ENCODE data around the gene CASZ1. TPM values are rescaled to one million over a fixed set of nuclear protein-coding genes. Genes with fewer than 3 reads are reported as not detected.

Gene CASZ1
- total and polyA plus RNA-seq, 8 donors, result 6.0 to 166 (median 39.8) TPM

GRCh38 chr1:10643607-10644306 is 152.7 kb downstream of the CASZ1 start:
- no peak for TF ChIP-seq CTCF (IDR thresholded peaks at IDR 0.05)
- TF ChIP-seq POLR2AphosphoS5 (IDR thresholded peaks at IDR 0.05), result no peak
- TF ChIP-seq EP300 (IDR thresholded peaks at IDR 0.05), result no peak
- no peak for TF ChIP-seq POLR2A (IDR thresholded peaks at IDR 0.05)
- DNase-seq, result no peak
- Histone ChIP-seq H3K4me3 (no peak overlapping the region), H3K36me3 (peaks cover 49 to 90% (median 85%) of the 10 kb centered on the region in 4 donors), H3K27ac (peak overlapping the region in 4 of 5 donors; percentile 11 to 80 (median 30)), H3K4me1 (peaks cover 24 to 69% (median 43%) of the 10 kb centered on the region in 4 donors), H3K27me3 (no peaks in the 10 kb centered on the region), H3K9me3 (no peaks in the 10 kb centered on the region)
- intact Hi-C loops (cut with DNase I; ENCODE audit: low total_unique reads), result no loop called here
- WGBS, 5 donors, result 76 to 84% (median 81%) methylated on average over 10 to 17 of the region's 17 CpGs

DNA sequence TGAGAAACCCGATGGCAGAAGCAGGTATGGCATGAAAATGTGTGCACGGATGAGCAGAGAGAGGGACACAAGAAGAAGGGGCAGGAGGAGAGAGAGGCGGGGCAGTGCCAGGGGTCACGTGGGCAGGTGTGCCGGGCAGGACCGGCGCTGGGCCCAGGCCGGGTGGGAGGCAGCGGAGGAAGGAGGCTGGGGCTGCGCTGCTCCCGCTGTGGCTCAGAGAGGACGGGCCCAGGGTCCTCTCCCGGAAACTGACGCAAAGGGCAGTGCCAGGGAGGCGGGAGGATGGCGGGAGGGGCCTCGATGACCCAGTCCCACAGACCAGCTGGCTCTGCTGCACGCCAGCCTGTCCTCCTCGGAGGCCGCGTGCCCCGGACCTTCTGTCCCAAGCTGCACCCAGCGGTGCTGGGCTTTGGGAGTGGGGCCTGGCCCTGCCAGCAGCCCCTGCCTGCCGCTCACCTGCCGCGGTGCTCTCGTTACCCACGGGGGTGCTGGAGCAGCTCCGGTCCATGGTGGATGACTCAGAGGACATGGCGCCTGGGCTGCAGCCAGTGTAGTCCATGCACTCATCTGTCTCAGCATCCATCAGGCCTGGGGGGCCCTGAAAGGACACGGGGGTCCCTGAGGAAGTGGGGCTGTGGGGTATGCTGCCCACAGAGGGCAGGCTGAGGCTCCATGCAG is 153.9 kb downstream of the CASZ1 start:
- Histone ChIP-seq H3K36me3 (peaks cover 44 to 87% (median 79%) of the 10 kb centered on the region in 4 donors), H3K27ac (peak overlapping the region in 2 of 5 donors; percentile 59 to 80), H3K4me3 (no peak overlapping the region), H3K27me3 (peaks cover 0 to 8% (median 4%) of the 10 kb centered on the region in 3 donors), H3K4me1 (peaks cover 31 to 71% (median 51%) of the 10 kb centered on the region in 4 donors), H3K9me3 (no peaks in the 10 kb centered on the region)
- intact Hi-C loops (cut with DNase I; ENCODE audit: low total_unique reads), result no loop called here
- DNase-seq, result no peak
- no peak for TF ChIP-seq EP300 (IDR thresholded peaks at IDR 0.05)
- TF ChIP-seq POLR2AphosphoS5 (IDR thresholded peaks at IDR 0.05), result no peak
- no peak for TF ChIP-seq CTCF (IDR thresholded peaks at IDR 0.05)
- no peak for TF ChIP-seq POLR2A (IDR thresholded peaks at IDR 0.05)
- 75 to 89% (median 87%) methylated on average over 15 to 31 of the region's 31 CpGs for WGBS, 5 donors

DNA sequence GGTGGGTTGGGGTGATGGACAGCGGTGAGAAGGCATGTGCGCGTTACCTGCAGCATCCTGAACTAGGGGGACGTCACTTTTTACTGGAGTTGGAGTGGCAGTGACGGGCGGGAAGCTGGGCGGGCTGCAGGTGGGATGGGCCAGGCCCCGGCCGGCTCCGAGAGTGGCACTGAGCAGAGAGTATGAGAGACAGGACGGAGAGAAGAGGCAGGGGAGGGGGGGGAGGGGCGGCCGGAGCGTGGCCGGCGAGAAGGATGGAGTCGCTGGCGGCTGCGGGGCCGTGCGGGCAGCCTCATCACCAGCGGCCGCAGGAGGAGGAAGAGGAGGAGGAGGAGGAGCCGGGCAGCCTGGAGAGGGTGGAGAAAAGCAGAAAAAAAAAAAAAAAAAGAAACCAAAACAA is 154.5 kb downstream of the CASZ1 start:
- H3K4me1 ChIP-seq, result peaks cover 35 to 71% (median 52%) of the 10 kb centered on the region in 4 donors
- no peak for DNase-seq
- no peak for TF ChIP-seq EP300 (IDR thresholded peaks at IDR 0.05)
- intact Hi-C loops (cut with DNase I; ENCODE audit: low total_unique reads), result no loop called here
- H3K4me3 ChIP-seq, result no peak overlapping the region
- peak overlapping the region in 4 of 5 donors; percentile 52 to 80 (median 62) for H3K27ac ChIP-seq
- peaks cover 0 to 8% (median 4%) of the 10 kb centered on the region in 3 donors for H3K27me3 ChIP-seq
- no peaks in the 10 kb centered on the region for H3K9me3 ChIP-seq
- H3K36me3 ChIP-seq, result peaks cover 39 to 85% (median 75%) of the 10 kb centered on the region in 4 donors
- WGBS, 5 donors, result 73 to 89% (median 83%) methylated on average over 24 of the region's 24 CpGs

DNA sequence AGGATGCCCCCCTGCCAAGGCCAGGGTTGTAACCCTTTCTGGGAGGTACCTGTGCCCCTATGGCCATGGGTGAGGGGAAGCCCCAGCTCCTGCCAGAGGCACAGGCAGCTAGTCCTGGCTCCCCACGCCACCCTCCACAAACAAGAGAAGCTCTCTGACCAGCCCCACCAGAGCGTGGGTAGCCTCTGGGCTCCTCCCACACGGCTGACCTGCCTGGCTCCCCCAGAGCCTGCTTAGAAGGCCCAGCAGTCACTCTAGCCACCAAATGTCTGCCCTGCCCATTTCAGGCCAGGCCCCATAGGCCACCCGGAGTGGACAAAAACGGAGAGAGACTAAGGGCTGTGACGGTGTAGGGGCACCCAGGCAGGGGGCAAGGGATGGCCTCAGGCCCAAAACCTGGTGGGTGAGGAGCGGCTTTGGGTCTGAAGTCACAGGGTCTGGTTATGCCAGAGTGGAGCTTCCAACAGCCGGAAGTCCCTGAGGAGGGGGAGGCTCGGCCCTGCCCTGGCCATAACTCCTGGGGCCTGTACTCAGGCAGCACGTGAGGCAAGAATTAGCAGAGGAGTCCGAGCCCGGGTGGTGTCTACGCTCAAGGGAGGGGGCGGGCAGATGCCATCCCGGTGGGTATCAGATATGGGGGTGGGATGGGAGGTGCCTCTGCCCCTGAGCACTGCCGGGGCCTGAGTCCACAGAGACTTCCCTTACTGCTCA is 155.4 kb downstream of the CASZ1 start:
- no peak for DNase-seq
- Histone ChIP-seq H3K4me3 (no peak overlapping the region), H3K27me3 (peaks cover 0 to 8% (median 4%) of the 10 kb centered on the region in 3 donors), H3K27ac (peak overlapping the region; percentile 52 to 80 (median 61)), H3K9me3 (no peaks in the 10 kb centered on the region), H3K36me3 (peaks cover 38 to 76% (median 69%) of the 10 kb centered on the region in 4 donors), H3K4me1 (peaks cover 28 to 66% (median 52%) of the 10 kb centered on the region in 4 donors)
- no peak for TF ChIP-seq EP300 (IDR thresholded peaks at IDR 0.05)
- TF ChIP-seq CTCF (IDR thresholded peaks at IDR 0.05), result no peak
- no peak for TF ChIP-seq POLR2A (IDR thresholded peaks at IDR 0.05)
- no peak for TF ChIP-seq POLR2AphosphoS5 (IDR thresholded peaks at IDR 0.05)
- 54 to 79% (median 59%) methylated on average over 11 to 16 of the region's 16 CpGs for WGBS, 5 donors
- intact Hi-C loops (cut with DNase I; ENCODE audit: low total_unique reads), result no loop called here

Data from stomach (tissue), 9 donors.